ENCODE results near the gene PCDHGC5. TPM values are rescaled to one million over a fixed set of nuclear protein-coding genes. Genes with fewer than 3 reads are reported as not detected.

Gene PCDHGC5
- total and polyA plus RNA-seq, 11 donors: 0.72 to 5.4 (median 3.0) TPM

GRCh38 chr5:141441571-141442170 lies 47.2 kb upstream of the PCDHGC5 start:
- TF ChIP-seq POLR2A (IDR thresholded peaks at IDR 0.05) (no peak), CTCF (IDR thresholded peaks at IDR 0.05) (no peak)
- no peaks in the 10 kb centered on the region for H3K27me3 ChIP-seq
- H3K36me3 ChIP-seq: peaks cover 0 to 4% (median 0%) of the 10 kb centered on the region in 9 donors
- H3K4me3 ChIP-seq: no peak overlapping the region
- WGBS, 4 donors: 49 to 66% (median 54%) methylated on average over 41 to 50 of the region's 50 CpGs
- intact Hi-C loops (cut with DNase I): no loop called here
- peaks cover 0 to 12% (median 0%) of the 10 kb centered on the region in 12 donors for H3K4me1 ChIP-seq
- H3K9me3 ChIP-seq: peaks cover 0 to 97% (median 18%) of the 10 kb centered on the region in 12 donors
- DNase-seq: peak in 3 of 5 donors; percentile 41 to 71 (median 68)
- H3K27ac ChIP-seq: no peak overlapping the region
- ATAC-seq: peak; percentile 53 to 93 (median 84)

- intact Hi-C loops (cut with DNase I): no loop called here
- peaks cover 0 to 19% (median 0%) of the 10 kb centered on the region in 9 donors for H3K36me3 ChIP-seq
- TF ChIP-seq CTCF (IDR thresholded peaks at IDR 0.05): no peak
- no peak overlapping the region for H3K27ac ChIP-seq
- peaks cover 0 to 15% (median 0%) of the 10 kb centered on the region in 12 donors for H3K9me3 ChIP-seq
- peaks cover 0 to 3% (median 0%) of the 10 kb centered on the region in 9 donors for H3K27me3 ChIP-seq
- 91 to 99% (median 97%) methylated on average over 3 of the region's 3 CpGs for WGBS, 4 donors
- no peak for ATAC-seq
- H3K4me1 ChIP-seq: no peaks in the 10 kb centered on the region
- H3K4me3 ChIP-seq: no peak overlapping the region
- no peak for DNase-seq
Measured at GRCh38 chr5:141465351-141465750, 23.5 kb upstream of the PCDHGC5 start.

- Histone ChIP-seq H3K27me3 (peaks cover 0 to 42% (median 0%) of the 10 kb centered on the region in 9 donors), H3K27ac (peak within 1 kb of the TSS; percentile 74 to 94 (median 86)), H3K36me3 (peaks cover 0 to 18% (median 0%) of the 10 kb centered on the region in 9 donors), H3K4me1 (peaks cover 4 to 50% (median 38%) of the 10 kb centered on the region in 12 donors), H3K9me3 (no peaks in the 10 kb centered on the region), H3K4me3 (peak within 1 kb of the TSS; percentile 22 to 74 (median 64))
- TF ChIP-seq CTCF (IDR thresholded peaks at IDR 0.05) (peak; percentile 14 to 69 (median 49)), POLR2A (IDR thresholded peaks at IDR 0.05) (peak in 1 of 2 donors; percentile 69)
- DNase-seq (peak; percentile 92 to 96 (median 93)), ATAC-seq (peak; percentile 98 to 99 (median 99))
- intact Hi-C loops (cut with DNase I): loop anchor here (2.0 to 10.0 kb wide), 7 partner anchors 37 to 83 kb away; no protein-coding TSS in a partner anchor
- WGBS, 4 donors: 0 to 1% (median 0%) methylated on average over 18 to 28 of the region's 28 CpGs
Measured at GRCh38 chr5:141475625-141476131, 13.2 kb upstream of the PCDHGC5 start, which contains the start of gene PCDHGC3. TSS of gene PCDHGC3 (plus strand) at chr5:141475966. CDS start at chr5:141476117, 151 bp downstream.
